GM19397 (cell line): ENCODE data around the gene GET4.
"Not testable (repeated sequence)": the region's sequence is repeated elsewhere in the genome, so short reads cannot be mapped to it uniquely, and the experiment has no call there.

Experiments used
- ATAC-seq: cut with Tn5 transposase; IDR thresholded peaks from one replicate; pipeline ENCODE4 v1.9.1; 2021; ENCODE audit warnings: mild to moderate bottlenecking, moderate library complexity; ENCODE audit not compliant: unreplicated experiment

GET4 gene

GRCh38 chr7:913736-914520 is 37.6 kb downstream of the GET4 start:
- ATAC-seq, result no peak

GRCh38 chr7:914521-915194 is 38.3 kb downstream of the GET4 start:
- ATAC-seq, result no peak

- ATAC-seq, result no peak
Observed at GRCh38 chr7:915291-916218, 39.2 kb downstream of the GET4 start.

DNA sequence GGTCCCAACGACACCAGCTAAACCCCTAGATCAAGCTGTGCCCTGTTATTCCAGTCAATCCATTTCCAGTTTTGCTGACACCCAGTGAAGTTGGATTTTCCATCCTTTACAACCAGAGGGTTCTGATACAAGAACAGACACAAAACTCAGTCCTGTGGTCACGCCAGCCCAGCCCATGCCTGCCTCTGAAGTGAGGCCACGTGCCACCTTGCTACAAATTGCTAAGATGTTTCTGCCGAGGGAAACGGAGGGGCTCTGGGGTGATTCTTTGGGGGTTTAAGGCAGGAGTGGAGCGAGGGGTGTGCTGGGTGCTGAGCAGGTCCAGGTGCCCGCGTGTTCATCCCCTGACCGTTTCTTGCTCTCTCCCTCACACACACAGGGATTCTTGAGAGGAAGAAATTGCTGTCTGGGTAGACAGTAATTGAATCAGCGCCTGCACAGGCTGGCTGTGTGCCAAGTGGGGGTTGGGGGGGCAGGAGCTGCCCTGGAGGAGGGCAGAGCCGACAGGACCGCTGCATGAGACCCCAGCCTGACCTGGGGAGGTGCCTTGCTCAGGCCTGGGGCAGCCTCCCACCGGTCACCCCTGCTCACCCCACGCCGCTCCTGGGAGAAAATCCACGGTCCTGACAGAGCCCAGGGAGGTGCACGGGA is 40.1 kb downstream of the GET4 start:
- no peak for ATAC-seq

GRCh38 chr7:917255-918117 is 41.1 kb downstream of the GET4 start:
- ATAC-seq, result no peak

DNA sequence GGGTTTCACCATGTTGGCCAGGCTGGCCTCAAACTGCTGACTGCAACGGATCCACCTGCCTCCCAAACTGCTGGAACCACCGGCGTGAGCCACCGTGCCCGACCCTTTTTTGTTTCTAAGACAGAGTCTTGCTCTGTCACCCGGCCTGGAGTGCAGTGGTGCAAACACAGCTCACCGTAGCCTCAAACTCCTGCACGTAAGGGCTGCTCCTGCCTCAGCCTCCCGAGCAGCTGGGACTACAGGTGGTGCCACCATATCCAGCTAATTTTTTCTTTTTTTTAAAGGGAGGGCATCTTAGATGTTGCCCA is 41.7 kb downstream of the GET4 start:
- ATAC-seq, result no peak

GRCh38 chr7:918441-919113 is 42.2 kb downstream of the GET4 start:
- ATAC-seq, result no peak

DNA sequence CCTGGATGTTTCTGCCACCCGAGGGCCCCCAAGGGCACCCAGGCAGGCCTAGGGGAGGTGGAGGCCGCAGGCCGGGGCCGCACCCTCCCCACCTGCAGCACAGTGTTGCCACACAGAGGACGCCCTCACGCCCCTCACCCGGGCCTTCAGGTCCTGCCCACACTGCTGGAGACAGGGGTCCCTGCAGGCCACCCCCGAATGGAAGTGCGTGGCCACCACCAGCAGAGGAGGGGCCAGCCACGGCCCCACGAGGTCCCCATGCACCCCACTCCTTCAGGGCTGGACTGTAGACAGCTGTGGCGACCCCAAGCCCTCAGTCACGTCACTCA is 42.7 kb downstream of the GET4 start:
- no peak for ATAC-seq

DNA sequence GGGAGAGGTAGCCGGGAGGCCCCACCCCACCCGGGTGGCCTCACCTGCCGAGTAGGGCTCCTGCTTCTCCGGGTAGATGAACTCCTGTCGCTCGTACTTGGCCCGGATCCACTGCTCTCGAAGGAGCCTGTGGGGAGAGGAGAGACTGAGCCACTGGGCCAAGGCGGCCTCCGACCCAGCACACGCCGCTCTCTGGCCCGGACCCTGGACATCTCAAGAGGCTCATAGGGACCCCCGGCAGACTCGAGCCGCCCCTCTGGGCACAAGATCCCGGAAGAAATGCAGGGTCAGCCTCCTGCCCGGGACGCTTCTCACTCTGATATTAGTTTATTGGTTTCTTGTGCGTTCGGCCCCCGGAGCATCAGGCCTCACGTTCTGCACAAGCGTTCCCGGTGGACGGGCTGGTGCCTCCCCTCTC is 43.6 kb downstream of the GET4 start:
- no peak for ATAC-seq

GRCh38 chr7:920351-921070 is 44.2 kb downstream of the GET4 start:
- ATAC-seq, result no peak

DNA sequence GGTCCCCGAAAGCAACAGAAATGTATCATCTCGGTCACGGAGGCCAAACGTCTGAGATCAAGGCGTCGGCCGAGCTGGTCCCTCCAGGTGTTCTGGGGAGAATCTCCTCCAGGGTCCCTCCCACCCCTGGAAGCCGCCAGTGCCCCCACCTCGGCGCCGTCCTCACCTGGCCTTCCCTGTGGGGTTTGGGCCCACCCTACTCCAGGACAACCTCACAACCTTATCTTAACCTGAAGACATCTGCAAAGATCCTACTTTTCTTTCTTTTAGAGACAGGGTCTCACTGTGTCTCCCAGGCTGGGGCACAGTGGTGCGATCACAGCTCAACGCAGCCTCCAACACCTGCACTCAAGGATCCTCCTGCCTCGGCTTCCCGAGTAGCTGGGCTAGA is 44.7 kb downstream of the GET4 start:
- no peak for ATAC-seq

DNA sequence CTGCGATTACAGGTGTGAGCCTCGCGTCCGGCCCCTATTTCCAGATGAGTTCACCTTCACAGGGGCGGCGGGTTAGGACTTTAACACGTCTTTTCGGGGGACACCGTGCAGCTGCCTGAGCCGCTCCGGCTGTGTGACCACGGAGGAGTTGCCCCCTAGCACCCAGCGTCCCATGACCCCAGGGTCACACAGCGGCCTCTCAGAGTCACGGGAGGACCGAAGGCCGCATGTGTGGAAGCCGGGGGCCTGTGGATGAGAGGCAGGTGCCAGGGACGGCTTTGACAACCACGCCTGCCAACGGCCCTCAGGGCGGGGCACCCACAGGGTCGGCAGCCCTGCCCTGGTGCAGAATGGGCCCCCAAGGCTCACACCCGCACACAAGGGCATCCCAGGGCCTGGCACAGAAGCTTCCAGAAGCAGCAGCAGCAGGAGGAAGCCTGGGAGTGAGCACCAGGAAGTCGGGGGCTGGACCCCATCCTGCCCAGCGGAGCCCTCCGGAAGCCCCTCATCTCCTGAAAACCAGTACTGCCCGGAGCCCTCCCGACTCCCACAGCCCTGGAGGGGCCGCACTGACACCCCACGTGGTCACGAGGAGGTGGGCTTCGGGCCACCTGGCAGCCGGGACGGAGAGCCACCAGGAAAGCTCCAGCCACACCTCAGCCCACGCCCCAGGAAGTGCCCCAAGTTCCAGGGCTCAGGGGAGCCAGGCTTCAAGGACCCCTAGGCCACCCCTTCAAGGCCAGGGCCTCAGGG is 45.4 kb downstream of the GET4 start:
- ATAC-seq, result no peak

DNA sequence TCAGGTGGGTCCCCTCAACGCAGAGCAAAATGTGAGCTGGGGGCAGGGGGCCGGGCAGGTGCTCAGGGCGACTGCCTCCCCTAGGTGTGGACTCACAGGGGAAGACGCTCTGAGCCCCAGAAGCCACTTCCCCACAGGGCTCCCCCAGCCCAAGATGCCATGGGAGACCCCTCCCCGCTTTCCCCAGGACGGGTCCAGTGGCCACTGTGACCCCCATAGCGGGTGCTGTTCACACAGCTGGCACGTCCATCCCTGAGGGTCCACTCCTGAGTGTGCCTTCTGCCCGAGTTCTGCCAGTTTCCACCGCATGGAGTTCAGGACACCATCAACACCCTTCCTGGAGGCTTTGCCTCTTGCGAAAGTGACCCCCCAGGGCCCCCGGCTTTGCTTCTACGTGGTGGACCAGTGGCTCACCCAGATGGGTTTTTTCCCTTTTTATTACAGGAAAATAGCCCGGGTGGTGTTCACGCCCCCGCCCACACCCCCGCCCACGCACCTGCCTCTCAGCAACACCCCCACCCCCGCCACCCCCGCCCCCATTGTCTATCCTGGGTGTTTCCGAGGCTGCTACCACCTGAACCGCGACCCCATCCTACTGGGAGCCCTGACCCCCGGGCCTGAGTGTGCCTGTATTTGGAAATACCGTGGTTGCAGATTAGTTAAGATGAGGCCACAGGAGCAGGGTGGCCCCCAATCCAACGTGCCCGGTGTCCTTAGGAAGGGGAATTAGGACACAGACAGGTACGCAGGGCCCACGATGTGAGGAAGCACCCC is 46.2 kb downstream of the GET4 start:
- no peak for ATAC-seq

DNA sequence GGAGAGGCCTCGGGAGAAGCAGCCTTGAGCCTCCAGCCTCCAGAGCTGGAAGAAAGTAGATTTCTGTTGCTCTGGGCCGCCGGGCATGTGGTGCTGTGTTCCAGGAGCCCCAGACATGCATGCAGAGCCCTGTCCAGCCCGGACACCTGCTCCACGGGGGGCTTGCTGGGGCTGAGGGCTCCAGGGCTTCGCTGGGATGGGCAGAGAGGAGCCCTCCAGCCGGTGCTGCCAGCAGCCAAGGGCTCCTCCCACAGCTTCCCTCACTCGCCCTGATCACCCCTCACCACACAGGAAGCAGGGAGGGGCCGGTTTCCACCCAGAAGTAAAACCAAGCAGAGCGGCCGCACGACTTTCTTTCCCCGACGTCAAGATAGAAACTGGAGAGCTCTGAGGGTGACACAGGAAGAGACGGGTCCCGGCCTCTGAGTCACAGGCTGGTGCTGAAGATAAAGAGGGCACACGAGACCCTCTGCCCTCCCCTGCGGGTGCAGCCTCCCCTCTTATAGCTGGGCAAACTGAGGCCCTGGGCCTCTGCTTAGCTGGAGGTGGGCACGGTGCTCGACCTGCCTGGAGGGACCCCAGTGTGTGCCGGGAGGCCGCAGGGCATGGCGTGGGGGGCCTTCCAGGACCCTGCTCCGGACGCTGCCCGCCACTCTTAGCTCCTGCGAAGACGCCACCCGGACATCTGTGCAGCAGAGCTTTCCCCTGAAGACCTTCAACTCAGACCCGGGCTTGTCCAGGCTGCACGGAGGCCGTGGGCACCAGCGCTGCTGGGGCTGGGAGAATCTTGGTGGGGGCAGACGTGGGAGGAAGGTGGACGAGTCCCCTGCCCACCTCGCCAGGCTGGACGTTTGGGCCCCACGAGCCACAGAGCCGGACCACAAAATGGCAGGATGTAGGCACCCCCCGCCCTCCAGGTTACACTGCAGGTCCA is 47.0 kb downstream of the GET4 start:
- ATAC-seq, result peak; percentile 73

DNA sequence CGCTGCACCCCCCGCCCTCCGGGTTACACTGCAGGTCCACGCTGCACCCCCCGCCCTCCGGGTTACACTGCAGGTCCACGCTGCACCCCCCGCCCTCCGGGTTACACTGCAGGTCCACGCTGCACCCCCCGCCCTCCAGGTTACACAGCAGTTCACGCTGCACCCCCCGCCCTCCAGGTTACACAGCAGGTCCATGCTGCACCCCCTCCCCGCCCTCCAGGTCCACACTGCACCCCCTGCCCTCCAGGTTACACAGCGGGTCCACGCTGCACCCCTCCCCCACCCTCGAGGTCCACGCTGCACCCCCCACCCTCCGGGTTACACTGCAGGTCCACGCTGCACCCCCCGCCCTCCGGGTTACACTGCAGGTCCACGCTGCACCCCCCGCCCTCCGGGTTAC is 47.7 kb downstream of the GET4 start:
- not testable (repeated sequence) for ATAC-seq

DNA sequence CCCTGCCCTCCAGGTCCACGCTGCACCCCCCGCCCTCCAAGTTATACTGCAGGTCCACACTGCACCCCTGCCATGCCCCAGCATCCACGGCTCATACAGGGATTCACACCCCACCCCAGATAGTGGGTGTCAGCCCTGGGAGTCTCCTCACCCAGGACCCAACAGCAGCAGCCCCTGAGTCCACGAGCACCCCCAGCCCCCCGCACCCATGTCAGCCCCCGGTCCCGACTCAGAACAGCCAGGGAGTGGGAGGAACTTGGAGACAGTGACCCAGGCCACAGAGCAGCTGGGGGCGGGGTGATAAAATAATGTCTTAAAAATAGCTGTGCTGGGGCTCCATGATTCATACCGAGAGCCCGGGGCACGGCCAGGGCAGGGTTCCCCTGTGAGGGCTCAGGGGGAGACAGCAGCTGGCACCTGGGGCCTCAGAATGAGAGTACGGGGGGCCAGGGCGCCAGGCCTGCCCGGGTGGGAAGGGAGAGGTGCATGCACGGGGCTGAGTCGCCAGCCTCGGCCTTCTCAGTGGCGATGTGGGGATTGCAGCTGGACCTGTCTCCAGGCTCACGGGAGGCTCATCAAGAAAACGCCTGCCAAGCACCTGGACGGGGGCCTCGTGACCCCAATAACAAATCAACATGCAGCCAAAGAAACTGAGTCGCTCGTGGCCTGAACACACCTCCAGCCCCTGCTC is 48.3 kb downstream of the GET4 start:
- peak; percentile 38 for ATAC-seq
